Measurements from ENCODE around the gene INCA1. TPM values are rescaled to one million over a fixed set of nuclear protein-coding genes. Genes with fewer than 3 reads are reported as not detected.

Gene INCA1
- total and polyA plus RNA-seq, 7 donors: 1.6 to 4.9 (median 3.8) TPM

DNA sequence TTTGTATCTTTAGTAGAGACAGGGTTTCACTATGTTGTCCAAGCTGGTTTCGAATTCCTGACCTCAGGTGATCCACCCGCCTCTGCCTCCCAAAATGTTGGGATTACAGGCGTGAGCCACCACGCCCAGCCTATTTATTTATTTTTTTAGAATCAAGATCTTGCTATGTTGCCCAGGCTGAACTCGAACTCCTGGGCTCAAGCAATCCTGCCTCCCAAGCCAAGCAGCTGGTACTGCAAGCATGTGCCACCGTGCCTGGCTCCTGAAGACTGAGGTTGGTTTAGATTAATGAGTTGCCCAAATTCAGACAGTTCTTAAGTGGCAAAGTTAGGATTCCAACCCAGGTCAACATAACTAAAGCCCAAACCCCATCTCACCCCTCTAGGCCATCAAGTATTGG is 30.0 kb upstream of the INCA1 start:
- Histone ChIP-seq H3K36me3 (ENCODE audit: insufficient read depth in 1 of 2, low read depth in 1 of 2) (peaks cover 2 to 32% of the 10 kb centered on the region in 2 donors), H3K9me3 (no peaks in the 10 kb centered on the region), H3K27ac (no peak overlapping the region), H3K4me1 (peaks cover 11% of the 10 kb centered on the region), H3K4me3 (no peak overlapping the region), H3K27me3 (ENCODE audit: insufficient read depth in 3 of 3, low read length in 2 of 3) (no peaks in the 10 kb centered on the region)
- WGBS, 3 donors: 70 to 73% (median 72%) methylated on average over 6 of the region's 6 CpGs
- intact Hi-C loops (cut with DNase I): no loop called here
- ATAC-seq (no peak), DNase-seq (no peak)
- TF ChIP-seq, protein P1, sequence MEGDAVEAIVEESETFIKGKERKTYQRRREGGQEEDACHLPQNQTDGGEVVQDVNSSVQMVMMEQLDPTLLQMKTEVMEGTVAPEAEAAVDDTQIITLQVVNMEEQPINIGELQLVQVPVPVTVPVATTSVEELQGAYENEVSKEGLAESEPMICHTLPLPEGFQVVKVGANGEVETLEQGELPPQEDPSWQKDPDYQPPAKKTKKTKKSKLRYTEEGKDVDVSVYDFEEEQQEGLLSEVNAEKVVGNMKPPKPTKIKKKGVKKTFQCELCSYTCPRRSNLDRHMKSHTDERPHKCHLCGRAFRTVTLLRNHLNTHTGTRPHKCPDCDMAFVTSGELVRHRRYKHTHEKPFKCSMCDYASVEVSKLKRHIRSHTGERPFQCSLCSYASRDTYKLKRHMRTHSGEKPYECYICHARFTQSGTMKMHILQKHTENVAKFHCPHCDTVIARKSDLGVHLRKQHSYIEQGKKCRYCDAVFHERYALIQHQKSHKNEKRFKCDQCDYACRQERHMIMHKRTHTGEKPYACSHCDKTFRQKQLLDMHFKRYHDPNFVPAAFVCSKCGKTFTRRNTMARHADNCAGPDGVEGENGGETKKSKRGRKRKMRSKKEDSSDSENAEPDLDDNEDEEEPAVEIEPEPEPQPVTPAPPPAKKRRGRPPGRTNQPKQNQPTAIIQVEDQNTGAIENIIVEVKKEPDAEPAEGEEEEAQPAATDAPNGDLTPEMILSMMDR (IDR thresholded peaks at IDR 0.05): no peak

DNA sequence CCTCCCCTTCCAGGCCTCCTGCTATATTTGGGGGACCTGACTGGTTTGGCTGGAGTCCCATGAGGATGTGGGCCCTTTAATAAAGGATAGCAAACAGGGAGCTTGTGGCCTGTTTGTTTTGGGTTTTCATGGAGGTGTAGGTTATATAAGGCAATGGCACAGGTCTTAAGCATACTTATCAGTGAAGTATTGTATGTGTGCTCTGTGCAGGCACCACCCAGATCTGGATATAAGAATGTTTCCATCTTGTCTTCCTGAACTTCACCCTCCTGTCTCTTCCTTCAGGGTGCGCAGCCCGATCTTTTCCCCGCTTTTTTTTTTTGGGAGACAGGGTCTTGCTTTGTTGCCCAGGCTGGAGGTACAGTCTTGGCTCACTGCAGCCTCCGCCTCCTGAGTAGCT is 27.3 kb upstream of the INCA1 start:
- Histone ChIP-seq H3K4me3 (no peak overlapping the region), H3K27me3 (ENCODE audit: insufficient read depth in 3 of 3, low read length in 2 of 3) (no peaks in the 10 kb centered on the region), H3K36me3 (ENCODE audit: insufficient read depth in 1 of 2, low read depth in 1 of 2) (peaks cover 11 to 59% of the 10 kb centered on the region in 2 donors), H3K27ac (no peak overlapping the region), H3K9me3 (no peaks in the 10 kb centered on the region), H3K4me1 (peaks cover 11% of the 10 kb centered on the region)
- WGBS, 3 donors: 97 to 99% (median 98%) methylated on average over 4 of the region's 4 CpGs
- TF ChIP-seq, protein P1 (IDR thresholded peaks at IDR 0.05): no peak
- intact Hi-C loops (cut with DNase I): no loop called here
- ATAC-seq (no peak), DNase-seq (no peak)

DNA sequence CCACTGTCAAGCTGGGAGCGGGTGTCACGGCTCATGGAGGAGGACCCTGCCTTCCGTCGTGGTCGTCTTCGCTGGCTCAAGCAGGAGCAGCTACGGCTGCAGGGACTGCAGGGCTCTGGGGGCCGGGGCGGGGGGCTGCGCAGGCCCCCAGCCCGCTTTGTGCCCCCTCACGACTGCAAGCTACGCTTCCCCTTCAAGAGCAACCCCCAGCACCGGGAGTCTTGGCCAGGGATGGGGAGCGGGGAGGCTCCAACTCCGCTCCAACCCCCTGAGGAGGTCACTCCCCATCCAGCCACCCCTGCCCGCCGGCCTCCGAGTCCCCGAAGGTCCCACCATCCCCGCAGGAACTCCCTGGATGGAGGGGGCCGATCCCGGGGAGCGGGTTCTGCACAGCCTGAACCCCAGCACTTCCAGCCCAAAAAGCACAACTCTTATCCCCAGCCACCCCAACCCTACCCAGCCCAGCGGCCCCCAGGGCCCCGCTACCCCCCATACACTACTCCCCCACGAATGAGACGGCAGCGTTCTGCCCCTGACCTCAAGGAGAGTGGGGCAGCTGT is 26.3 kb upstream of the INCA1 start:
- no peaks in the 10 kb centered on the region for H3K27me3 ChIP-seq (ENCODE audit: insufficient read depth in 3 of 3, low read length in 2 of 3)
- H3K27ac ChIP-seq: no peak overlapping the region
- H3K4me1 ChIP-seq: peaks cover 11% of the 10 kb centered on the region
- TF ChIP-seq, protein P1 (IDR thresholded peaks at IDR 0.05): no peak
- intact Hi-C loops (cut with DNase I): no loop called here
- H3K36me3 ChIP-seq (ENCODE audit: insufficient read depth in 1 of 2, low read depth in 1 of 2): peaks cover 11 to 69% of the 10 kb centered on the region in 2 donors
- ATAC-seq (no peak), DNase-seq (no peak)
- H3K9me3 ChIP-seq: no peaks in the 10 kb centered on the region
- WGBS, 3 donors: 89 to 91% (median 90%) methylated on average over 28 to 29 of the region's 29 CpGs
- no peak overlapping the region for H3K4me3 ChIP-seq

DNA sequence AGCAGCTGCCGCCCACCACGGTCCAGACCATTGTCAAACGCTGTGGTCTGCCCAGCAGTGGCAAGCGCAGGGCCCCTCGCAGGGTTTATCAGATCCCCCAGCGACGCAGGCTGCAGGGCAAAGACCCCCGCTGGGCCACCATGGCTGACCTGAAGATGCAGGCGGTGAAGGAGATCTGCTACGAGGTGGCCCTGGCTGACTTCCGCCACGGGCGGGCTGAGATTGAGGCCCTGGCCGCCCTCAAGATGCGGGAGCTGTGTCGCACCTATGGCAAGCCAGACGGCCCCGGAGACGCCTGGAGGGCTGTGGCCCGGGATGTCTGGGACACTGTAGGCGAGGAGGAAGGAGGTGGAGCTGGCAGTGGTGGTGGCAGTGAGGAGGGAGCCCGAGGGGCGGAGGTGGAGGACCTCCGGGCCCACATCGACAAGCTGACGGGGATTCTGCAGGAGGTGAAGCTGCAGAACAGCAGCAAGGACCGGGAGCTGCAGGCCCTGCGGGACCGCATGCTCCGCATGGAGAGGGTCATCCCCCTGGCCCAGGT is 24.9 kb upstream of the INCA1 start:
- peaks cover 11 to 83% of the 10 kb centered on the region in 2 donors for H3K36me3 ChIP-seq (ENCODE audit: insufficient read depth in 1 of 2, low read depth in 1 of 2)

More for the DNA sequence above, 24.9 kb upstream of the INCA1 start:
- intact Hi-C loops (cut with DNase I): no loop called here
- TF ChIP-seq, protein P1 (IDR thresholded peaks at IDR 0.05): no peak
- no peak overlapping the region for H3K4me3 ChIP-seq
- no peaks in the 10 kb centered on the region for H3K27me3 ChIP-seq (ENCODE audit: insufficient read depth in 3 of 3, low read length in 2 of 3)
- ATAC-seq (no peak), DNase-seq (no peak)
- H3K27ac ChIP-seq: no peak overlapping the region
- peaks cover 11% of the 10 kb centered on the region for H3K4me1 ChIP-seq
- H3K9me3 ChIP-seq: no peaks in the 10 kb centered on the region
- 91 to 95% (median 92%) methylated on average over 30 of the region's 30 CpGs for WGBS, 3 donors
